ENCODE data around the gene OLA1.

OLA1 gene

DNA sequence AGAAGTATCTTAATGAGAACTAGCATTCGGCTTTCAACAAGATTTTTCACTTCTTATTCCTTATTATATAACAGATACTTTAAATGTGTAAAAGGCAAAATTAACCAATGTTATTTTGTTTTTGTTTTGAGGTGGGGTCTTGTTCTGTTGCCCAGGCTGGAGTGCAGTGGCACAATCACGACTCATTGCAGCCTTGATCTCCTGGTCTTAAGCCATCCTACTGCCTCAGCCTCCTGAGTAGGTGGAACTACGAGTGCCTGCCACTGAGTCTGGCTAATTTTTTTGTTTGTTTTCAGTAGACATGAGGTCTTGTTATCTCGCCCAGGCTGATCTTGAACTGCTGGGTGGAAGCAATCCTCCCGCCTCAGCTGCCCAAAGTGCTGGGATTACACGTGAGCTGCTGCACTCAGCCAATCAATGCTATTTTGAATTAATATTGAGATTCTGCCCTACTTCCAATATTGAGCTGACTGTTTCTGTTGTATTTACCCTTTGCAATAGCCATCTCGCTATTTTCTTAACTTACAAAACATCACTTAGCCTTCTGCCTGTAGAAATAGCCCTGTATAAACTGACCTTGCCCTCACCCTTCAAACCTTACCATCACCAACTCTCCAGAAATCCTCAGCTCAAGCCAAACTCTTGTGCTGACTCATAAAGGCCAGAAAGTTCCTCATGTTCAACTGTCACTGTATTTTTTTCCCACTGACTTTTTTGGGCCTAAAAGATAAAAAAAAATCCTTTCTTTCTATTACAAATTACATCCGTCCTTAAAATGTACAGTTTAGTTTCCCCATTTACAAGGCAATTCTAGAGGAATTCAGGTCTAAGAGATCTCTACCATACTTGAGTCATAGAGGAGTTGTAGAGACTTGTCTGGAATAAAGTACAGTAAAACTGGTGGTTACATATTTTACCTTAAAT lies 94.3 kb downstream of the OLA1 start:
- DNase-seq (ENCODE audit: low spot score) = peak; percentile 69
- POLR2A ChIA-PET (ENCODE audit: low non-redundant PET) = no interaction called here

DNA sequence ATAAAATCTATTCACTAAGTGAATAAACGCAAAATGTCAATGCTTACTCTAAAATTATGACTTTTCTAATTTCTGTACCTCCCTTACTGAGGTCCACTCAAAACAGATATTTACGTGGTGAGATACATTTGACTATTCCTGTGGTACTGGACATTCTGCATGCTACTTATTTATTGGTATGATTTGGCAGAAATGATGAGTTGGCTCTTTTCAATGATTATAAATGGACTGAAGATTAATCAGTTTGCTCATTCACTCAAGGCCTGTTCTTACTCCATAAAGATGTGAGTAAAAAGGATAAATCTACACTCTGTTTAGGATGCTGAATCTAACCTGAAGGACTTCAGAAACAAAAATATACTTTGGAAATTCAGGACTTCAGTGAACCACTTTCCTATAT lies 98.8 kb downstream of the OLA1 start:
- ChIA-PET CTCF (no interaction called here), POLR2A (ENCODE audit: low non-redundant PET) (no interaction called here)
- TF ChIP-seq, protein P1, sequence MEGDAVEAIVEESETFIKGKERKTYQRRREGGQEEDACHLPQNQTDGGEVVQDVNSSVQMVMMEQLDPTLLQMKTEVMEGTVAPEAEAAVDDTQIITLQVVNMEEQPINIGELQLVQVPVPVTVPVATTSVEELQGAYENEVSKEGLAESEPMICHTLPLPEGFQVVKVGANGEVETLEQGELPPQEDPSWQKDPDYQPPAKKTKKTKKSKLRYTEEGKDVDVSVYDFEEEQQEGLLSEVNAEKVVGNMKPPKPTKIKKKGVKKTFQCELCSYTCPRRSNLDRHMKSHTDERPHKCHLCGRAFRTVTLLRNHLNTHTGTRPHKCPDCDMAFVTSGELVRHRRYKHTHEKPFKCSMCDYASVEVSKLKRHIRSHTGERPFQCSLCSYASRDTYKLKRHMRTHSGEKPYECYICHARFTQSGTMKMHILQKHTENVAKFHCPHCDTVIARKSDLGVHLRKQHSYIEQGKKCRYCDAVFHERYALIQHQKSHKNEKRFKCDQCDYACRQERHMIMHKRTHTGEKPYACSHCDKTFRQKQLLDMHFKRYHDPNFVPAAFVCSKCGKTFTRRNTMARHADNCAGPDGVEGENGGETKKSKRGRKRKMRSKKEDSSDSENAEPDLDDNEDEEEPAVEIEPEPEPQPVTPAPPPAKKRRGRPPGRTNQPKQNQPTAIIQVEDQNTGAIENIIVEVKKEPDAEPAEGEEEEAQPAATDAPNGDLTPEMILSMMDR (conservative IDR thresholded peaks at IDR 0.05; ENCODE audit: low read depth) = no peak
- DNase-seq (ENCODE audit: low spot score) = no peak
- H3K27ac ChIP-seq = no peak overlapping the region

More for the DNA sequence above, 94.3 kb downstream of the OLA1 start:
- CTCF ChIA-PET = interaction anchor here (0.6 to 0.8 kb wide), 2 partner anchors 53 to 182 kb away, joined by 3 read pairs; no protein-coding TSS in a partner anchor
- peak overlapping the region; percentile 90 for H3K27ac ChIP-seq
- TF ChIP-seq, protein P1 (conservative IDR thresholded peaks at IDR 0.05; ENCODE audit: low read depth) = no peak

DNA sequence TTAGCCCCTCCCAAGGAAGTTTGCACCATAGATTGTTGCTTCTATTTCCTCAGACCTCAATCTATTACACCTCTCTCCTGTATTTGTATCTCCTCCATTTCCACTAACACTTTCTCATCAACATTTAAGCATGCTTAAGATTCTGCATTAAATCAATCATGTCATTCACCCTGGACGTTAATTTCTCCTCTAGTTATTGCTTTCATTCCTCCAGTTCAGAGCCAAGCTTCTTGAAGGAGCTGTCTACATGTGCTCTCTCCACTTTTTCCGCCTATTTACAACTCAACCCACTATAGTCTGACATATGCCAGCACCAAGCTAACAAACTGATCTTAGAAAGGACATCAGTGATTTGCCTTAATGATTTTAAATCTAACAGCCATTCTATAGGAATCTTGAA lies 99.5 kb downstream of the OLA1 start:
- TF ChIP-seq, protein P1 (conservative IDR thresholded peaks at IDR 0.05; ENCODE audit: low read depth) = no peak
- H3K27ac ChIP-seq = no peak overlapping the region
- CTCF ChIA-PET = no interaction called here
- POLR2A ChIA-PET (ENCODE audit: low non-redundant PET) = no interaction called here
- no peak for DNase-seq (ENCODE audit: low spot score)

DNA sequence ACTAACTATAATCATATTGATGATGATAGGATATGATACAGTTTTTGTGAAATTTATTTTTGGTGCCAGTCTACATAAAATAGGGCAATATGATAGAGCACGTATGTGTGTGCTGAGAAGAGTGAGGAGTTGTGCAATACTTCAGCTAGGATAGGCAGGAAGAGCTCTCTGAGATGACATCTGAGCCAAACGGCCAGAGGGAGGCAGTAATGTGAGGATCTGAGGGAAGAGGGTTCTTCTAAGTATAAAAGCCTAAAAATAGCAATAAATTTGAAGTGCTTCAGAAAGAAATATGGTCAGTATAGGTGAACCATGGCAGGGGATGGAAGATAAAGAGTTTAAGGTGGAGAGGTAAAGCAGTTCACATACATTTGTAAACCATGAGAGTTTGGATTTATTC lies 102.5 kb downstream of the OLA1 start:
- ChIA-PET CTCF (no interaction called here), POLR2A (ENCODE audit: low non-redundant PET) (no interaction called here)
- H3K27ac ChIP-seq = no peak overlapping the region
- TF ChIP-seq, protein P1 (conservative IDR thresholded peaks at IDR 0.05; ENCODE audit: low read depth) = no peak
- no peak for DNase-seq (ENCODE audit: low spot score)

DNA sequence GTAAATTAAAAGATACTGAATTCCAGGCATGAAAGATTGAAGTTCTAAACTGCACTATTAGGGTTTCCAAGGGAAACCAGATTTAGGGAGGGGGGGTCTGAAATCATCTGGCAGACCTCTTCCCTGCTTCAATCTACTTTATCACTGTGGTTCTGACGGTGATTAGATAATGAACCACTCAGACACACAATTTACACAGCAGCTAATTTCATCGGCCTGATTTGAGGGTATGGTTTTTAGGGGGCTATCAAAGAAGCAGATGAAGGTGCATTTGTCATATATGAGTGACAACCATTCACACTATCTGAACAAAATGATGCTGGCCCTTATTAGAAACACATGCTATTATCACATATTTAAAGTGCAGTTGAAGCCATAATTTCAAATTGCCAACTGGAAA lies 106.0 kb downstream of the OLA1 start:
- CTCF ChIA-PET = no interaction called here
- POLR2A ChIA-PET (ENCODE audit: low non-redundant PET) = no interaction called here

DNA sequence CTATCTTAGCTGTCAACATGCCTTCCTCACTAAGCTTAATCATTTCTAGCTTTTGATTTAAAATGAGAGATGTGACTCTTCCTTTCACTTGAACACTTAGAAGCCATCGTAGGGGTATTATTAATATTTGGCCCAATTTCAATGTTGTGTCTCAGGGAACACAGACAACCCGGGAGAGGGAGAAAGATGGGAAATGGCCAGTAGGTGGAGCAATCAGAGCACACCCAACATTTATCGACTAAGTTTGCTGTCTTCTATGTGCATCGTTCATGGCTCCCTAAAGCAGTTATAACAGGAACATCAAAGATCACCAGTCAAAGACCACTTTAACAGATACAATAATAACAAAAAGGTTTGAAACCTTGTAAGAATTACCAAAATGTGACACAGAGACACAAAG lies 110.2 kb downstream of the OLA1 start:
- no peak overlapping the region for H3K27ac ChIP-seq
- TF ChIP-seq, protein P1 (conservative IDR thresholded peaks at IDR 0.05; ENCODE audit: low read depth) = no peak; the same call in 1 of the 2 replicates
- ChIA-PET POLR2A (ENCODE audit: low non-redundant PET) (no interaction called here), CTCF (interaction anchor here (0.7 kb wide), 1 partner anchor 10 kb away, joined by 3 read pairs; no protein-coding TSS in a partner anchor)
- DNase-seq (ENCODE audit: low spot score) = no peak

More for the DNA sequence above, 106.0 kb downstream of the OLA1 start:
- no peak overlapping the region for H3K27ac ChIP-seq
- no peak for DNase-seq (ENCODE audit: low spot score)
- TF ChIP-seq, protein P1 (conservative IDR thresholded peaks at IDR 0.05; ENCODE audit: low read depth) = no peak

Measured in RWPE1 (cell line).